Neuron (in vitro differentiated cells): ENCODE measurements around the gene LENG8.
"Not testable (repeated sequence)": the region's sequence is repeated elsewhere in the genome, so short reads cannot be mapped to it uniquely, and the experiment has no call there.

Source experiments
- H2AFZ ChIP-seq: one replicate; pipeline ENCODE4 v1.6.1; 2013; ENCODE audit warnings: low read depth, mild to moderate bottlenecking, inconsistent platforms, low read length, moderate library complexity
- H3K27me3 ChIP-seq: one replicate; pipeline ENCODE4 v1.6.1; 2013; ENCODE audit warnings: low read length; ENCODE audit not compliant: insufficient read depth
- H3K36me3 ChIP-seq: one replicate; pipeline ENCODE4 v1.6.1; 2013; ENCODE audit warnings: low read length; ENCODE audit not compliant: insufficient read depth
- H3K4me1 ChIP-seq: one replicate; pipeline ENCODE4 v1.6.1; 2013; ENCODE audit warnings: low read length; ENCODE audit not compliant: insufficient read depth
- H3K4me3 ChIP-seq: 2 replicates; pipeline ENCODE4 v1.5.1; 2013; ENCODE audit warnings: mild to moderate bottlenecking, low read length, moderate library complexity
- H3K9me3 ChIP-seq: one replicate; pipeline ENCODE4 v1.6.1; 2013; ENCODE audit warnings: low read length

The LENG8 gene

DNA sequence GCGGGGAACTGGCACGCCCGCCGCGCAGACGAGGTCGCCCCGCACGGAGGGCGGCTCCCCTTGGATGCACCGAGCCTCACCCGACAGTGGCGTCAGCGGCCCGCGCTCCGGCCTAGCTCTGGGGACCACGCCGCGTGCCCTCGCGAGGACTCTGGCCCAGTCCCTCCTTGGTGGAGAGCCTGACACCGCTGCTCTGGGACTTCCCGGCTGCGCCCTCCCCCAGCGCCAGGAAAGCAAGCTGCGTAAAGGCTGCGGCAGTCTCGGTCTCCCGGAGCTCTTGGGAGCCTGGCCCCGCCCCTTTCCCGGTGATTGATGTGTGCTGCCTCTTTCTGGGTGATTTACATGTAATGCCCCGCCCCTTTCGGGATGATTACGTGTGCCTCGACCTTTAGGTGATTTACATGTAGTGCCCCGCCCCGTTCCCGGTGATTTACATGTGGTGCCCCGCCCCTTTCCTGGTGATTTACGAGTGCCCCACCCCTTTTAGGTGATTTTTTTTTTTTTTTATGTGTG is 14.6 kb downstream of the LENG8 start, which contains the start of gene LENG9:
Gene LENG9 (minus strand): TSS at position 248 of the 513 bp plus-strand sequence. CDS start 252 bp downstream, outside the sequence.
- peak within 1 kb of the TSS; percentile 65 for H3K4me3 ChIP-seq
- peak within 1 kb of the TSS; percentile 73 for H2AFZ ChIP-seq
- H3K9me3 ChIP-seq, result no peaks in the 10 kb centered on the region

DNA sequence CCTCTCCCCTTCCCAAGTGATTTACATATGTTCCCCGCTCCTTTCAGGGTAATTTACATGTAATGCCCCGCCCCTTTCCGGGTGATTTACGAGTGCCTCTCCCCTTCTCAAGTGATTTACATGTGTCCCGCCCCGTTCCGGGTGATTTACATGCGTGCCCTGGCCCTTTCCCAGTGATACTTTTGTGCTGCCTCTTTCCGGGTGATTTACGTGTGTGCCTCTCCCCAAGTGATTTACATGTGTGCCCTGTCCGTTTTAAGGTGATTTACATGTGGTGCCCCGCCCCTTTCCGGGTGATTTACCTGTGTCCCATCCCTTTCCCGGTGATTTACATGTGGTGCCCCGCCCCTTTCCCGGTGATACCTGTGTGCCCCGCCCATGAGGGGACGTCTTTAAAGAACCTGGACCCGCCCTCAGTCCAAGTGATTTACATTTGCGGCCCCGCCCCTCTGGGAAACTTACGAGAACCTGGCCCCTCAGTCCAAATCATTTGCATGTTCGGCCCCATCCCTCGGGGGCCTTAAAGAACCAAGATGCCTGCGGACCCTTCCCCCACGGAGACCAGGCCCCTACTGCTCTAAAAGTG is 15.1 kb downstream of the LENG8 start:
- Histone ChIP-seq H3K36me3 (peaks cover 26% of the 10 kb centered on the region), H3K9me3 (no peaks in the 10 kb centered on the region), H3K4me1 (peaks cover 7% of the 10 kb centered on the region), H3K4me3 (peak overlapping the region; percentile 65), H3K27me3 (no peaks in the 10 kb centered on the region), H2AFZ (peak overlapping the region; percentile 73)

More for the DNA sequence above, 14.6 kb downstream of the LENG8 start, which contains the start of gene LENG9:
- no peaks in the 10 kb centered on the region for H3K27me3 ChIP-seq
- peaks cover 7% of the 10 kb centered on the region for H3K4me1 ChIP-seq
- H3K36me3 ChIP-seq, result peaks cover 32% of the 10 kb centered on the region

DNA sequence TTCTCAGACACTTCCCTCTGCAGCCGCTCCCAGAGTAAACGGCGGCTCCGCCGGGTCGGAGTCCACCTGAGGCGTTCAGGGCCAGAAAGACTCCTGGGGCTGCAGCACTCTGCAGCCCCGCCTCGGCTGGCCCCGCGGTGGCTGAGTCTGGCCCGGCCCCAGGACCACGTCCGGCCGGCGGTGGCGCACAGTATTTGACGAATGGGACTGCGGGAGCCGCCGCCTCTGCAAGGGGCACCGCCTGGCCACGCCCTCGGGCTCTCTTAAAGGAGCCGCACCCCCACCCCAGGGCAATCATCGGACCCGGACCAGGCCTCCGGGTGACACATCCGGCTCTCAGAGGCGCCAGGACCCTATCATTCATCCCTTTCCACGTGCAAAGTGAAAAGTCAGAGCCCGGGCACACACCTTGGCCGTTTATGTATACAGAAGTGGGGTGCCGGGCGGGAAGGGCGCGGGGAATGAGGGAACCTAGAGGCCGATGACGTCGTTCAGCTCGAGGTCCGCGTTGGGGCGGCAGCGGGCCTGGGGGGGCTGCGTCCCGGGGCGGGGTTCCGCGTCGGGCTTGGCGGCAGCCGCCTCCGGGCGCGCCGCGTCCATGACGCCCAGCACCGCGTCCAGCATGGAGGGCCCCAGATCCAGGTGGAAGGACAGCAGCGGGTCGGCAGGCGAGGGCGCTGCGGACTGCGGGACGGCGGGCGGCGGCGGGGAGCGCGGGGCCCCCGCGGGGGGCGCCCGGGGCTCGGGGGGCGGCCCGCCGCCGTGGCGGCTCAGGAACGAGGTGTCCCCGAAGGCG is 15.8 kb downstream of the LENG8 start:
- peaks cover 7% of the 10 kb centered on the region for H3K4me1 ChIP-seq
- H3K9me3 ChIP-seq, result no peaks in the 10 kb centered on the region
- peak overlapping the region; percentile 65 for H3K4me3 ChIP-seq
- peaks cover 19% of the 10 kb centered on the region for H3K36me3 ChIP-seq
- no peaks in the 10 kb centered on the region for H3K27me3 ChIP-seq
- peak overlapping the region; percentile 73 for H2AFZ ChIP-seq

DNA sequence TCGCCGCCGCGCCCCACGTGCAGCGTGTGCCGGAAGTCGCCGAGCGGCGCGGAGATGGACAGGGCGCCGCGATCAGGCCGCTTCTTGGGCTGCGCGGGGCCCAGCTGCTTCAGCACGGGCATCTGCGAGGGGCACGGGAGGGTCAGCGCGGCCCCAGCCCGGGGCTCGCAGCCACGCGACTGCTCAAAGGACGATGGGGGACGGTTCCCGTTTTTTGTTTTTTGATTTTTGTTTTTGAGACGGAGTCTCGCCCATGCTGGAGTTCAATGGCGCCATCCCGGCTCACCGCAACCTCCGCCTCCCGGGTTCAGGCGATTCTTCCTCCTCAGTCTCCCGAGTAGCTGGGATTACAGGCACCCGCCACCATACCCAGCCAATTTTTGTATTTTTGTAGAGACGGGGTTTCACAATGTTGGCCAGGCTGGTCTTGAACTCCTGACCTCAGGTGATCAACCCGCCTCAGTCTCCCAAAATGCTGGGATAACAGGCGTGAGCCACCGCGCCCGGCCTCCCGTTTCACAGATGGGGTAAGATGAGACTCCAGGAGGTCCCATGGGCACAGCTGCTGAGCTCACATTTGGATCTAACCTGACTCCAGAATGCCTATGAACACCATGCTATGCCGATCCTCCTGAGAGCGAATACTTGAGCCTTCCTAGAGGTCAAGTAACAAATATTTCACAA is 16.6 kb downstream of the LENG8 start:
- H3K9me3 ChIP-seq, result no peaks in the 10 kb centered on the region
- H3K27me3 ChIP-seq, result no peaks in the 10 kb centered on the region
- no peak overlapping the region for H2AFZ ChIP-seq
- H3K4me3 ChIP-seq, result no peak overlapping the region
- H3K36me3 ChIP-seq, result peaks cover 14% of the 10 kb centered on the region
- peaks cover 10% of the 10 kb centered on the region for H3K4me1 ChIP-seq

DNA sequence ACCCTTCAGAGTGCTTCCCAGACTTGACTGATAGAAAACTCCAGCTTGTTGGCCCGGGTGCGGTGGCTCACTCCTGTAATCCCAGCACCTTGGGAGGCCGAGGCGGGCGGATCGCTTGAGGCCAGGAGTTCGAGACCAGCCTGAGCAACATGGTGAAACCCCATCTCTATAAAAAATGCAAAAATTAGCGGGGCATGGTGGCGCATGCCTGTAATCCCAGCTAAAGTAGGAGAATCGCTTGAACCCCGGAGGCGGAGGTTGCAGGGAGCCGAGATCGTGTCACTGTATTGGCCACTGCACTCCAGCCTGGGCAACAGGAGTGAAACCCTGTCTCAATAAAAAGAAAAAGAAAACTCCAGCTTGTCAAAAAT is 17.1 kb downstream of the LENG8 start:
- H3K9me3 ChIP-seq, H2AFZ ChIP-seq, H3K4me3 ChIP-seq, H3K27me3 ChIP-seq: not testable (repeated sequence)
- Histone ChIP-seq H3K36me3 (peaks cover 10% of the 10 kb centered on the region), H3K4me1 (peaks cover 15% of the 10 kb centered on the region)

DNA sequence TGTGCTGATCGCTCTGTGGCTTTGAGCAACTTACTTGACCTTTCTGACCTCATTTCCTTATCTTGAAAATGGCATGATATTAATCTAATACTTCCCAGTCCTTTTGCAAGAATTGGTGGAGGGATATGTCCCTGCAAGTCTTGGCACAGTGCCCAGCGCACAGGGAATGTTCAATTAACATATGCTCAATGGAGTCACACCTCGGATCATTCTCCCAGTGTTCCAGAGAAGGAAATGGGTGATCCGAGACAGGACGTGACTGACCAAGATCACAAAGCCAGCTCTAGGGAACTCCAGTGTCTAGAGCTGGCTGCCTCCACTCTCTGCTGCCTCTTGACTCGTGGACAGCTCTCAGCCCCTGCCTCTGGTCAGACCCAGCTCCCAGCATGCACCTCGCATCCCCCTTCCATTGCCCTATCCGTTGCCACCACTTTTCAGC is 20.5 kb downstream of the LENG8 start:
- Histone ChIP-seq H3K36me3 (no peaks in the 10 kb centered on the region), H2AFZ (no peak overlapping the region), H3K4me1 (peaks cover 21% of the 10 kb centered on the region), H3K9me3 (no peaks in the 10 kb centered on the region), H3K4me3 (no peak overlapping the region), H3K27me3 (no peaks in the 10 kb centered on the region)

DNA sequence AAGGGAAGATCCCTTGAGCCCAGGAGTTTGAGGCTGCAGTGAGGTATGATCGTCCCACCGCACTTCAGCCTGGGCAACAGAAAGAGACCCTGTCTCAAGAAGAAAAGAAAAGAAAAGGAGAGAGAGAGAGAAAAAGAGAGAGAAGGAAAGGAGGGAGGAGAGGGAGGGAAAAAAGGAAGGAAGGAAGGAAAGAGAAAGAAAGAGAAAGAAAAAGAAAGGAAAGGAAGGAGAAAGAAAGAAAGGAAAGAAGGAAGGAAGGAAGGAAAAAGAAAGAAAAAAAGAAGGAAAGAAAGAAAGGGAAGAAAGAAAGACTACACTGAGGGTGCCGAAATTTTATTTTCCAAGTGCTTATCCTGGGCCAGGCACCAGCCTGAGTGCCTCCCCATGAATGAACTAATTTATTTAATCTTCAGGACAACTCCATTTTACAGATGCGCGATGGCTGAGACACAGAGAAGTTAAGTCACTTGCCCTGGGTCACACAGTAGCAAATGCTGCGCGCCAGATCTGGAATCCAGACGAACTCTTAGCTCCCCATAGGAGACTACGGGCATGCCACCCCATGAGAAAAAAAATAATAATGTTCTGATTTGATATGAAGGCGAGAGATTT is 21.4 kb downstream of the LENG8 start:
- Histone ChIP-seq H3K9me3 (no peaks in the 10 kb centered on the region), H3K36me3 (no peaks in the 10 kb centered on the region), H3K27me3 (no peaks in the 10 kb centered on the region), H2AFZ (no peak overlapping the region), H3K4me1 (peaks cover 18% of the 10 kb centered on the region), H3K4me3 (no peak overlapping the region)

DNA sequence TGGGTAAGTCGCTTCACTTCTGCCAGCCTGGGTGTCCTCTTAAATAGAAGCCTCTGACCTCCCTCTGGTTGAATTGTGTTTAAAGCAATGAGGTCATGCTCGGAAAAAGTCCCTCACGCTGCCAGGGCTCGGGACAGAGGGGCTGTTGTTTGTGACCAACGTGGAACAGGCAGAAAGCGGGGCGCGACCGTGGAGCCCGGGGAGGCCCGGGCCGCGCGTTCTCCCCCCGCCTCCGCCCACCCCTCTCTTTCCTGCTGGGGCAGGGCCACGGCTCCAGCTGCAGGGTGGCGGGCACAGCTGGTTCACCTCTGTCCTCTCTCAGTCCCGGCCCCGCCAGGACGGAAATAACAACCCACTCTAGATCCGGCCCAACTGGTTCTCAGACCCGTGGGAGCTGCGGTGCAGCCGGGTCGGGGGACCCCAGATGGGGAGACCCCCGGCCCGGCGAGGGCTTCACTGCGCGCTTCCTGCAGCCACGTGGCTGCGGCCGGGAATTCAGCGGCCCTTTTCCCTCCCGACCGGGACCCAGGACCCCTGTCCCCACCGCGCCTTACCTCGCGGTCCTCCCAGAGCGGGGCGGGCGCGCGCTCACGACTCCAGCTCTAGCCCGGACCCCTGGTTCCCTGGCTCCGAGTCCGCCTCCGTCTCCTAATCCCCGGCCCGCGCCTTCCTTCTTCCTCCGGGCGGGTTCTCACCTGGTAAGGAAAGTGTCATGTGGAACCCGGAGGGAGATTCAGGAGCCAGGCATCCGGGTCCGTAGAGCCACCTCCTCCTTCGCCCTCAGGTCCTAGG is 22.2 kb downstream of the LENG8 start:
- H3K27me3 ChIP-seq, result no peaks in the 10 kb centered on the region
- no peak overlapping the region for H3K4me3 ChIP-seq

DNA sequence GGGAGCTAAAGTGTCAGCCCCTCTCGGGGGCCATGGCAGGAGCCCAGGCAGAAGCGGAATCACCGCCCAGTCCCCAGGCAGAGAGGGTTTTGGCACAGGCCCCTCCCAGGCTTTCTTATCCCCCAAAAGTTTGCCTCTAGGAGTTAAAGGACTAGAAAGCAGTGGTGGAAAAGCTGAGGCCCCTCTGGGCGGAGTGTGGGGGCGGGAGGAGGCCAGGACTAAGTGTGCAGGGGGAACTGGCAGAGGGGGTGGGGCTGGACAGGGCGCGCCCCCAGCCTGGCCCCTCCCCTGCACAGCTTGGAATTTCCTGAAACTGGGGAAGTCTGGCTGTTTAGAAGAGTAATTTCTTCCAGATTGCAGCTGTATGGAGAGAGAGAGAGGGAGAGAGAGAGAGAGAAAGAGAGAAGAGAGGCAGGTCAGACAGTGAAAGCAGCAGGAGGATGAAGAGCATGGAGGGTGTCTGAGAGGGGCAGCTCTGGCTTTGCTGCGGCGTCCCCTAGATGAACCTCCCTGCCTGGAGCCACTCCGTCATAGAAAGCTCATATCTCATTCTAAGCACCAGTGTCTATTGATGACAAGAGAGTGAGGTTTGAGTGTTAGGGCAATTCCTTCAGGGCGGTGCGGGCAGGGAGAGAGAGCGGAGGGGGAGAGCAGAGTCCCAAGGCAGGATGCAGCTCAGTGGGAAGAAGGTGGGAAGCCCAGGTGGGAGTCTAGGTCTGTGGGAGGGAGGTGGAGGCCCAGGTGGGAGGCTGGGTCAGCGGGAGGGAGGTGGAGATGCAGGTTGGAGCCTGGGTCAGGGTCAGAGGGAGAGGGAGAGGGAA is 24.3 kb downstream of the LENG8 start, which contains the start of gene CDC42EP5:
Gene CDC42EP5 (minus strand): TSS at position 226 of the 821 bp plus-strand sequence. CDS start 7,749 bp downstream, outside the sequence.
- peaks cover 18% of the 10 kb centered on the region for H3K4me1 ChIP-seq
- no peaks in the 10 kb centered on the region for H3K9me3 ChIP-seq
- H3K27me3 ChIP-seq, result no peaks in the 10 kb centered on the region
- peak within 1 kb of the TSS; percentile 97 for H2AFZ ChIP-seq
- H3K4me3 ChIP-seq, result peak within 1 kb of the TSS; percentile 8
- no peaks in the 10 kb centered on the region for H3K36me3 ChIP-seq

More for the DNA sequence above, 22.2 kb downstream of the LENG8 start:
- Histone ChIP-seq H3K36me3 (no peaks in the 10 kb centered on the region), H3K4me1 (peaks cover 18% of the 10 kb centered on the region), H2AFZ (no peak overlapping the region), H3K9me3 (no peaks in the 10 kb centered on the region)

DNA sequence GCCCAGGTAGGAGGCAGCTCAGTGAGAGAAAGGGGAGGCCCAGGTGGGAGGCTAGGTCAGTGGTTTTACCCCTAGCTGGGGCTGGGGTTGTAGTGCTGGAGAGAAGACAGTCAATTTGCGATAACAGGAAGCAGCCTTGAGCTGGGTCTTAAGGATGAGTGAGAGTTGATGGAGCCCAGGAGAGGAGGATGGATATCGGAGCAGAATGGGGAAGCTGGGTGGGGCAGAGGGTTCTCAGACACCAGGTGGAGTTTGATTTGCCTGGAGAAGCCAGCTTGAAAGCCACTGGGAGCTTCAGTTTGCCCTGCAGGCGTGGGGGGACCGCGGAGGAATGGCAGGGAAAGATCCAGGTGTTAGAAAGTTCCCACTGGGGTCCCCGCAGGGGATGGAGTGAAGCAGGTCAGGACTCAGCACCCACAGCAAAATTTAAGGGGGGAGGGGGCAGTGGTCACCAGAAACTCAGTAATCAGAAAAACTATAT is 24.9 kb downstream of the LENG8 start:
- Histone ChIP-seq H3K4me1 (peaks cover 18% of the 10 kb centered on the region), H2AFZ (no peak overlapping the region), H3K36me3 (no peaks in the 10 kb centered on the region), H3K27me3 (no peaks in the 10 kb centered on the region), H3K9me3 (no peaks in the 10 kb centered on the region), H3K4me3 (no peak overlapping the region)

DNA sequence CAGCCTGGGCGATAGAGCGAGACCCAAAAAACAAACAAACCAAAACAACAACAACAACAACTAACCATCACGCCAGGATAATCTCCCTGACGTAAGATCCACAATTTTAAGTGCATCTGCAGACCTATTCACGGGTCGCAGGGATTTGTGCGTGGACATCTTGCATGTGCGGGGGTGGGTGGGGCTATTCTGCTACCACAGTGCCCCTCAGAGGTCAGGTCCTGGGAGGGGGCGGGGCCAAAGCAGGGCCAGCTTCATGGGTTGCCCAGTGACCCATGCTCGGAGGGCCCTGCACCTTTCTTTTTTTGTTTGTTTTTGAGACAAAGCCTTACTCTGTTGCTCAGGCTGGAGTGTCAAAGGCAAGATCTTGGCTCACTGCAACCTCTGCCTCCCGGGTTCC is 26.7 kb downstream of the LENG8 start:
- Histone ChIP-seq H3K9me3 (no peaks in the 10 kb centered on the region), H2AFZ (no peak overlapping the region), H3K36me3 (no peaks in the 10 kb centered on the region), H3K4me1 (peaks cover 14% of the 10 kb centered on the region), H3K27me3 (no peaks in the 10 kb centered on the region), H3K4me3 (no peak overlapping the region)
